Measurements from ENCODE around the gene NFIA. TPM values are rescaled to one million over a fixed set of nuclear protein-coding genes. Genes with fewer than 3 reads are reported as not detected.

The NFIA gene
- 100 to 1,000 TPM in 1 of 4 donors, 10 to 100 TPM in 3; 32.0 to 160 (median 32.9) TPM for total RNA-seq

DNA sequence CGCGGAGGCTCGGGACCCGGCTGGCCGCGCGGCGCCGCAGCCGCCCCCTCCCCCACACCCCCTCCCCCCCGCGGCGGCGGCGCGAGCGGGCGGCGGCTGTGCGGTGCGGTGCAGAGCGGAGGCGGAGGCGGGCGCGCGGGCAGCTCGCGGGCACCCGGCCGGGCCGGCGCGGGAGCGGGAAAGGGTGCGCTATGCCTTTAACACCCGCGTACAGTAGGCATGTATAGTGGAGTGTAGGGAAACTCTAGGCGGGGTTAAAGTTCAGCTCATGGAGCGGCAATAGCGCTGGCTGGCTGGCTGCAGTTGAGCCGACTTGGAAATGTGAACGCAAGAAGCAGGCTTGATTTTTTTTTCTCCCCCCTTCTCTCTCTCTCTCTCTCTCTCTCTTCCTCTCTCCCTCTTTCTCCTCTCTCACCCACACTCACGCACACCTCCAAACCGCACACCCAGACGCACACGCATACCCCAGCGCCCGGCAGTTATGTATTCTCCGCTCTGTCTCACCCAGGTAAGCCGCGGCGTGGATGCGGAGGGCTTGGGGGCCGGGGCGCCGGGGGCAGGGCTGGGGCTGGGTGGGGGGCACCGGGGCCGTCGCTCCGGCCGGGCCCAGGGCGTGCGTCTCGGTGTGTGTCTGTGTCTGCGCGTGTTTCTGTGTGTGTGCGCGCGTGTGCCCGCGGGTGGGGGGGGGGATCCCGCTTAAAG, at the start of gene NFIA:
Gene NFIA, plus strand, starts transcription at position 251 of the 702 bp plus-strand sequence.
- no peaks in the 10 kb centered on the region for H3K36me3 ChIP-seq
- peak in 2 of 3 donors; percentile 79 to 84 for DNase-seq
- peaks cover 0 to 51% (median 6%) of the 10 kb centered on the region in 4 donors for H3K4me1 ChIP-seq
- H3K4me3 ChIP-seq = peak within 1 kb of the TSS; percentile 66 to 96 (median 76)
- H3K27ac ChIP-seq = peak within 1 kb of the TSS; percentile 74 to 93 (median 84)
- no peaks in the 10 kb centered on the region for H3K27me3 ChIP-seq
- TF ChIP-seq, protein P1, sequence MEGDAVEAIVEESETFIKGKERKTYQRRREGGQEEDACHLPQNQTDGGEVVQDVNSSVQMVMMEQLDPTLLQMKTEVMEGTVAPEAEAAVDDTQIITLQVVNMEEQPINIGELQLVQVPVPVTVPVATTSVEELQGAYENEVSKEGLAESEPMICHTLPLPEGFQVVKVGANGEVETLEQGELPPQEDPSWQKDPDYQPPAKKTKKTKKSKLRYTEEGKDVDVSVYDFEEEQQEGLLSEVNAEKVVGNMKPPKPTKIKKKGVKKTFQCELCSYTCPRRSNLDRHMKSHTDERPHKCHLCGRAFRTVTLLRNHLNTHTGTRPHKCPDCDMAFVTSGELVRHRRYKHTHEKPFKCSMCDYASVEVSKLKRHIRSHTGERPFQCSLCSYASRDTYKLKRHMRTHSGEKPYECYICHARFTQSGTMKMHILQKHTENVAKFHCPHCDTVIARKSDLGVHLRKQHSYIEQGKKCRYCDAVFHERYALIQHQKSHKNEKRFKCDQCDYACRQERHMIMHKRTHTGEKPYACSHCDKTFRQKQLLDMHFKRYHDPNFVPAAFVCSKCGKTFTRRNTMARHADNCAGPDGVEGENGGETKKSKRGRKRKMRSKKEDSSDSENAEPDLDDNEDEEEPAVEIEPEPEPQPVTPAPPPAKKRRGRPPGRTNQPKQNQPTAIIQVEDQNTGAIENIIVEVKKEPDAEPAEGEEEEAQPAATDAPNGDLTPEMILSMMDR (IDR thresholded peaks at IDR 0.05) = no peak
- peak in 1 of 2 donors; percentile 17 for TF ChIP-seq POLR2A (IDR thresholded peaks at IDR 0.05)
- H3K9me3 ChIP-seq = no peaks in the 10 kb centered on the region

DNA sequence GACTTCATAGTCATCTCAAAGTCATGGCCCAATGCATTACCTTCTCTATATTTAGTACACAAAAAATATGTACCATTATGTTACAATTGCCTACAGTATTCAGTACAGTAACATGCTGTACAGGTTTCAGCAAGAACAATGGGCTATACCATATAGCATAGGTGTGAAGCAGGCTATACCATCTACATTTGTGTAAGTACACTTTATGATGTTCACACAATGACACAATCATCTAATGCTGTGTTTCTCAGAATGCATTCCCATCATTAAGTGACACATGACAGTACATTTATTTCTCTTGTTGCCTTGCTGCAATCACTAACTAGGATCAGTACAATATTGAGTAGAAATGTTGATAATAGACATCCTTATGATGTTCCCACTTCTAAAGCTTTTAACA, 46.5 kb upstream of the NFIA start:
- Histone ChIP-seq H3K36me3 (no peaks in the 10 kb centered on the region), H3K9me3 (no peaks in the 10 kb centered on the region), H3K4me1 (no peaks in the 10 kb centered on the region), H3K4me3 (no peak overlapping the region), H3K27me3 (no peaks in the 10 kb centered on the region), H3K27ac (no peak overlapping the region)
- TF ChIP-seq, protein P1 (IDR thresholded peaks at IDR 0.05) = no peak
- TF ChIP-seq POLR2A (IDR thresholded peaks at IDR 0.05) = no peak
- no peak for DNase-seq

- DNase-seq = no peak
- peaks cover 0 to 9% (median 5%) of the 10 kb centered on the region in 4 donors for H3K4me1 ChIP-seq
- H3K4me3 ChIP-seq = peak overlapping the region; percentile 36 to 75 (median 50)
- H3K9me3 ChIP-seq = no peaks in the 10 kb centered on the region
- H3K36me3 ChIP-seq = no peaks in the 10 kb centered on the region
- H3K27me3 ChIP-seq = peaks cover 0 to 5% of the 10 kb centered on the region in 2 donors
- TF ChIP-seq POLR2A (IDR thresholded peaks at IDR 0.05) = no peak
- TF ChIP-seq, protein P1 (IDR thresholded peaks at IDR 0.05) = no peak
- no peak overlapping the region for H3K27ac ChIP-seq
Measured at GRCh38 chr1:61042466-61043009, 39.8 kb upstream of the NFIA start.

DNA sequence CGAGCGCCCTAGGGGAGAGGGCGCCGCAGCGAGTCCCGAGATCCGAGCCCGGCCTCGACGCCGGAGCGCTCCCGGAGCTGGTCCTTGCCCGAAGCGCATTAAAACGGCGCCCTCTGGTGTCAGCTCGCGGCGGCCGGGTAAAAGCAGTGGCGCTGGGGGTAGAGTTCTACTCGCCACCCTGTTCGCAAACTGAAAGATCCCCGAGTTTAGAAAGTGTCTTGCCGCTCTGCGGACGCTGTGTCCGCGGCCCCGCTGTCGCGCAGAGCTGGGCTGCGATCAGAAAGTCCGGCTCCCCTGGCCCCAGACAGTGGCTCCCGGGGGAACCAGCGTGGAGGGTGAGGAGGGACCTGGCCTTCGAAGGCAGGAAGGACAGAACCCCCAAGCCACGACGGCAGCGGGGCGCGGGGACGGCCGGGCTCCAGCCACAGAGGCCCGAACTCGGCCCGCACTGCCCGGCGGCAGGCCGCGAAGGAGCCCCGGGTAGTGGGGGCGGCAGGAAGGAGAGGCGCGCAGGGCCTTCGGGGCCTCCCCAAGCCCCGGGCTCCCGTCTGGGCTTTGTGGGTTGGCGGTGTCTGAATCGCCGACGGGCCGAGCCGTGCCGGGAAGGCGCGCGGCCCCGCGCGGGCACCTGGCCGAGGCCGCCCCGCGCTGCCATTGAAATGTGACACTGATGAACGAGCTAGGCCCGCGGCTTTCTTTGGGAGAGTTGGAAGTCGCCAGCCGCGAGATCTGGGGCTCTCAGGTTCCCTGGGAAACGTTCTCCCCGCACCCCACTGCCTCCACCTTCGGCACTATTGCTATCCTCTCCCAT, 39.1 kb upstream of the NFIA start:
- TF ChIP-seq, protein P1 (IDR thresholded peaks at IDR 0.05) = peak; percentile 39 to 90 (median 82)
- TF ChIP-seq POLR2A (IDR thresholded peaks at IDR 0.05) = no peak
- Histone ChIP-seq H3K9me3 (no peaks in the 10 kb centered on the region), H3K4me3 (peak overlapping the region; percentile 36 to 75 (median 50)), H3K36me3 (no peaks in the 10 kb centered on the region), H3K27ac (peak overlapping the region in 1 of 4 donors; percentile 65), H3K4me1 (peaks cover 0 to 9% (median 5%) of the 10 kb centered on the region in 4 donors), H3K27me3 (peaks cover 0 to 5% of the 10 kb centered on the region in 2 donors)
- peak; percentile 61 to 93 (median 93) for DNase-seq

DNA sequence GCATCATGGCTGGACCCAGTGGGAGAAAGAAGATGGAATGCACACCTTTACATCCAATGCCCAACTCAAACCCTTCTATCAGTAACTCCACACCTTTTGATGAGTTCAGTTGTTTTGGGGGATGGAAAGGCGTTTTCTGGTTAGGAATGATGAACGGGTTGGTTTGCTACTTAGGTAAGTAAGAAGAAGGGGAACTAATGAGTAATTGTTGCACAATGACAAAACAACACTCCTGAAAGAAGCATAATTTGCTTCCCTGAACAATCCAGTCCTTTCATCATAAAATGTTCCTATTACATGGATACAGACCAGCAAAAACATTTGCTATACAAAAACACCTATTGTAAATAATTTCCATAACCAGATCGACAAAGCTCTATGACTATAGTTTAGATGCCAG, 35.9 kb upstream of the NFIA start:
- DNase-seq = no peak
- no peaks in the 10 kb centered on the region for H3K36me3 ChIP-seq
- H3K27ac ChIP-seq = no peak overlapping the region
- TF ChIP-seq POLR2A (IDR thresholded peaks at IDR 0.05) = no peak
- TF ChIP-seq, protein P1 (IDR thresholded peaks at IDR 0.05) = no peak
- no peak overlapping the region for H3K4me3 ChIP-seq
- H3K4me1 ChIP-seq = peaks cover 0 to 25% (median 6%) of the 10 kb centered on the region in 4 donors
- H3K9me3 ChIP-seq = no peaks in the 10 kb centered on the region
- H3K27me3 ChIP-seq = peaks cover 0 to 5% of the 10 kb centered on the region in 2 donors

All from Peyer's patch (tissue), 4 donors.